ENCODE measurements around the gene UNC5CL.

UNC5CL gene

GRCh38 chr6:41063884-41064285, 24.9 kb upstream of the UNC5CL start:
- no peak for DNase-seq

DNA sequence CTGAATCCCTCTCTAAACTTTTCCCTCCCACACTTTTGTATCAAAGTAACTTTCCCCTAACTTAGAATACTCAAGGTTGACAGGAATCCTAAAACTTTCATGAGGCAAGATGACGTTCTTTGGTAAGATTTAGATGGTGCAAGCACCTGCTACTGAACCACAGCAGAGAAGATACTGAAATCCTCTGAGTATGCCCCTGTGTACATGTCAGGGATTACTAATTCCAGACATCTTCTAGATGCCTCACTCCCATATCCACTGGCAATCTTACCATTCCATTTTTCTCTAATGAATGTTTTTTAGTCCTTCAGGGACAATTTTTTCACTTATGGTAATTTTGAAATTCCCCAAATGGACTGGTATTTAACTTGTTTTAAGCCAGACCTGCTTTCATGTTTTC, 23.0 kb upstream of the UNC5CL start:
- no peak for DNase-seq

DNA sequence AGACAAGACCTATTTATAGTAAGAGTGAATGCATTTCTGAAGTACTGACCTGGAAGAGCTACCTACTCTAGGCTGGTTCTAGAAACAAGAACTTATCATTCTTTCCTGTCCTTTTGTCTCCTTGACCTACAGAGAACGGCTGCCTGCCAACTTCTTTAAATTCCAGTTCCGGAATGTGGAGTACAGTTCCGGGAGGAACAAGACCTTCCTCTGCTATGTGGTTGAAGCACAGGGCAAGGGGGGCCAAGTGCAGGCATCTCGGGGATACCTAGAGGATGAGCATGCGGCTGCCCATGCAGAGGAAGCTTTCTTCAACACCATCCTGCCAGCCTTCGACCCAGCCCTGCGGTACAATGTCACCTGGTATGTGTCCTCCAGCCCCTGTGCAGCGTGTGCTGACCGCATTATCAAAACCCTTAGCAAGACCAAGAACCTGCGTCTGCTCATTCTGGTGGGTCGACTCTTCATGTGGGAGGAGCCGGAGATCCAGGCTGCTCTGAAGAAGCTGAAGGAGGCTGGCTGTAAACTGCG, 22.2 kb upstream of the UNC5CL start:
- no peak for DNase-seq

DNA sequence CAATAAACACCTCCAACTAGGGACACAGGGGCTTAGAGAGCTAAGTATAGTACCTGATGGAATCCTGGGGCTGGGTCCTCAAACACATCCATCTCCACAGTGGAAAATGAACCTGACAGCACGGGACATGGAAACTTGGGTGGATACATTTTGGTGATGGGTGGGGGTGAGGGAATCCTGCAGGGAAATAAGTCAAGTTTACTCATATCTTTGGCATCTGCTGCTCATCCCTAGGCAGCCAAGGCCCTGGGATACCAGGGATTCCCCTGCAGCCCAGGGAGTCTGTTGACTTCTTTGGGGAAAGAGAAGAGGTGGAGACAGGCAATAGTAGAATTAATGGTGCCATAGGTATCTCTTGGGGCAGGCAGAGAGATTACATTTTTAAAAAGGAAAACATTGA, 20.5 kb upstream of the UNC5CL start:
- DNase-seq = no peak

DNA sequence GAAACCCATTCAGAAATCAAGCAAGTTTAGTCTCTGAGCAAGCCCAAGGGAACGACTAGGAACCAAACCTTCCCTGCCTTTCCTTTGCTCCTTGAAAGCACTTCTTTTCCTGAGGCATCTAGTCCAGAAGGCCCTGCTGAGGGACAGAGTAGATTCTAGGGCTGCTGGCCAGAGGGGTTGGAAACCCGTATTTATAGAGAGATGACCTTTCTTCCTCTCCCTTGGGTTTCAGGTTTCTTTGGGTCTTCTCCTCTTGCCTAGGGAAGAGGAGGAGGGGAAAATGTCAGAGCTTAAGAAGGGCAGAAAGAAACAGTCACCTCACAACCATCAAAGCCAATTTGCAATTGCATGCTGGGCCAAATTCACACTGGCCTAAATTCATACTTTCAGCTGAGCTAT, 19.8 kb upstream of the UNC5CL start:
- no peak for DNase-seq

- DNase-seq = no peak
These were observed 17.9 kb upstream of the UNC5CL start for GRCh38 chr6:41056768-41057490.

- no peak for DNase-seq
These were observed 16.1 kb upstream of the UNC5CL start for GRCh38 chr6:41055149-41055548.

- no peak for DNase-seq
These were observed 15.5 kb upstream of the UNC5CL start for GRCh38 chr6:41054511-41054910.

DNA sequence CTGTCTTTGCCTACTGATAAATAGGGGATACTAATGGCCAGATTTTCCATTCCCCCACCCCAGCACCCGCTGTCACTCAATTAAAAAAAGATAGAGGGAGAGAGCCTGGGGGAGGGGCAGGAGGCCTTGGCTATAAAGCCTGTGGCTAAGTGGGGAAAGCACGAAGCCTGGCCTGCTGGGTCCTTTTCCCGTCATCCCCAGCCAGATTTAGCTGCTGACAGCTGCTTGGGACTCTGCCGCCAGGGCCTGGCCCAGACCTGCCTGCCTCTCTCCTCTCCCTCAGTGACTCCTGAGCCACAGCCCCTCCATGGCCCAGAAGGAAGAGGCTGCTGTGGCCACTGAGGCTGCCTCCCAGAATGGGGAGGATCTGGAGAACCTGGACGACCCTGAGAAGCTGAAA, 14.0 kb upstream of the UNC5CL start, which contains the start of gene APOBEC2:
TSS of gene APOBEC2 (plus strand) at position 162 of the 400 bp plus-strand sequence. CDS start at position 308, 146 bp downstream.
- DNase-seq = no peak

DNA sequence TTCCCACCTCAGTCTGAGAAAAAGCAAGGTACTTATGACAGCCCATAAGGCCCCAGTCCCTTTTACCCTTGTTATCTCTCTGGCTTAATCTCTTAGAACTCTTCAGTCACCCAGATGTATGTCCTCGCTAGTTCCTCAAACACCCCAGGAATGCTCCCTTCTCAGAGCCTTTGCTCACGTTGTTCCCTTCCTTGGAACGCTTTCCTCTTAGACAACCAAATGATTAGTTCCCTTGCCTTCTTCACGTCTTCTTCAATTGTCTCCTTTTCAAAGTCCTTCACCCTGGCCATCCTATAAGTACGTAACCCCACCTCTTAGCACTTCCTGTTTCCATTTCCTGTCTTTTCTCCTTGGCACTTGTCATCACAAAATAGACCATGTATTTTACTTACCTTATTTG, 12.9 kb upstream of the UNC5CL start:
- no peak for DNase-seq

GRCh38 chr6:41050536-41050935, 11.5 kb upstream of the UNC5CL start:
- no peak for DNase-seq

GRCh38 chr6:41049955-41050354, 10.9 kb upstream of the UNC5CL start:
- DNase-seq = no peak

DNA sequence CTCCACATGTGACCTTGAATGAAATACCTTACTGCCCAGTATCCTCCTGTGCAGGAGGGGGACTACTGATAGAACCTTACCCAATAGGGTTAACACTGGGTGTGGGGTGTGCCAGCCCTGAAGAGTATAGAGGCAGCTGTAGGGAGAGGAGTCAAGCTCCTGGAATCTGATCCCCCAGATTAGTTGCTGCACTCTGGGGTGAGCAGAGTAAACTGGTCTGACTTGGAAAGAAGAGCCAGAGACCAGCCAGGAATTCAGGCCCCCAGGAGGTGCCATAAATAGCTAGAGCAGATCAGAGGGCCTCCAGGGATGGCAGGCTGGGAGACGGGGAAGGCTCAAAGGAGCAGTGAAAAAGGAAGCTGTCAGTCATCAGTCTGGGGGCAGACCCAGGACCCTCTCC, 10.5 kb upstream of the UNC5CL start:
- no peak for DNase-seq

DNA sequence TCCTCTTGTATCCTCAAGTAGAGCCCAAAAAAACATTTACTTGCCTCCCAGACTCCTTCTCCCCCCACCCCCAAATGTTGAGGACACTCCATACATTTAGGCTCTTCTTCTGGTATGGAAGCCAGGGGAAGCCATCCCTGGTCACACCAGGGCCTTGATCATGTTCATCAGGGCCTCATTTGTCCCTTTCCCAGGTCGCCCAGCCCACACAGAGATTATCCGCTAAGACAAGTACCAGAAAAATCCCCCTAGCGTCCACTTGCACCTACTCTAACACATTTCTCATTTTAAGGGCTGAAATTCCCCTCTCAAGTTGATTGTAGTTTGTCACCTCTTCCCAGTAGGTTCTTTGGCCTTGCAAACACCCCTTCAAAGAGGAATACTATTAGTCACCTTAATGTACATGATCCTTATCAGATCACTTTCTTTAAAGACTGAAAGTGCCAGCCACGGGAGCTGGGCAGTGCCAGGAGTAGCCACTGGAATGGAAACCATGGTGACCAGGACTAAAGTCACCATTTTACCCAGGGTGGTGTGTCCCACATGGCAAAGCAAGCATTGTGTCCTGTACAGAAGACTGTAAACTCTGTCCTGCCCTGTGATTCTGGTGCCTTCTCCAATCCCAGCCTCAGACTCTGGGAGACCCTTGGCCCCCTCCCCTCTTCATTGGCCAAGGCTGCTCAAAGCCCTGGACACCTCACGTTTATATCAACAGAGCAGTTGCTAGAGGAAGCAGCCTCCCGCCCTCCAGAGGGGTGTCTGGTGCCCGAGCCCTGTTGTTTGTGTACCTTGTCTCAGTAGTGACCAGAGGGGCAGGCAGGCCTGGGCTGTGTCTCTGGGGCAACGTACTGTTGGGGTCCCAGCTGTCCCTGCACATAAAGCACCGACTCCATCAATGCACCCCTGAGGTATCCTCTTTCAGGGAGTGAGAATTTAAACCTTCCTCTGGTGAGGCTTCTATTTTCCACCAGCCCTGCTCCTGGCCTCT, 9.0 kb upstream of the UNC5CL start:
- no peak for DNase-seq

DNA sequence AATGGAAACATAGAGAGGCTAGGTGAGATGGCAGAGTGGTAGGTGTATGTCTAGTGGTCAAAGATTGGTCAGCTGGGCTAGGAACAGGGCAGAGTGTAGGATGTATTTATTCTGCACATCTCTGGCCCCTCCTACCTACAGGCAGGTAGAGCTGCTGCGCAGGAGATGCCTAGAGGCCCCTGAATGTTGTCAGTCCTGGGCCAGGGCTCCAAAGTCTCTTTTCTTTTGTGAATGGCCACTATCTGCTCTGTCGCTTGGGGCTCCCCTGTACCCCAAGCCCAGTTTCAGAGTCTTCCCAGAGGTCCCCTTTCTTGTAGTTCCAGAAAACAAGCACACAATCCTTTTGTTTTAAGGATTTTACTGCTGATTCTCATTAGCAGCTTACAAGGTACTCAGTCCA, 8.3 kb upstream of the UNC5CL start:
- DNase-seq = no peak

DNA sequence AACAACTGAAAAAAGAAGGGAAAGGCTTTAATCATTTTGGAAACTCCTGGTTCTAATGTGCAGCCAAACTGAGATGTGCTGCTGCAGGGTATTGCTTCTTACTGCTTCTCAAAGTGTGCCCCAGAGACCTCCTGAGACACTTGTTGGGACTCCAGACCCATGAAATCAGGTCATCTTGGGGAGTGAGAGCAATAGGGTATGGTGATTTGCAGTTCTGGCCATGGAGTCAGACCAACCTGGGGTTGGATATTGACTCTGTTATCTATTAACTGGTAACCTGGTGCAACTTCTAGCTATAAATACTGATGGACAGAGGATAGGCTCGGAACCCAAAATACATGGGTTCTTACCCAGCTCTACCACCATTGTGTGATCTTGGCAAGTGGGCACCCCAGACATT, 7.1 kb upstream of the UNC5CL start:
- DNase-seq = no peak

DNA sequence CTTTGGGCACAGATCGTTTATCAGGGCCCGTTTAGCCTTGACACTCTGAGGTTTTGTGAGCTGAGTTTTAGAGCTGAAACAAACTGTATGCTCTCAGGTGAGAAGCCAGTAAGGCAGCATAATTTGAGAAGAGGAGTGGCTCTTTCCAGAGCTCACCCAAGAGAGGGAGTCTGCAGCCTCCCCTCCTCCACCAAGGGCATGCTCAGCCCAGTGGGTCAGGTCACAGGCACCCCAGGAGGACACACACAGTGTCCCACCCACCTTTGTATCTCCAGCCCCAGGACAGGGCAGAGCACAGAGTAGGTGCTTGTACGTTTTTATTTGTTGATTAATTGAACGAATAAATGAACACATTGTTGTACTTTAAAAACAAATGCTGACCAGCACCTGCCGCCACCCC, 6.6 kb upstream of the UNC5CL start:
- DNase-seq = no peak

DNA sequence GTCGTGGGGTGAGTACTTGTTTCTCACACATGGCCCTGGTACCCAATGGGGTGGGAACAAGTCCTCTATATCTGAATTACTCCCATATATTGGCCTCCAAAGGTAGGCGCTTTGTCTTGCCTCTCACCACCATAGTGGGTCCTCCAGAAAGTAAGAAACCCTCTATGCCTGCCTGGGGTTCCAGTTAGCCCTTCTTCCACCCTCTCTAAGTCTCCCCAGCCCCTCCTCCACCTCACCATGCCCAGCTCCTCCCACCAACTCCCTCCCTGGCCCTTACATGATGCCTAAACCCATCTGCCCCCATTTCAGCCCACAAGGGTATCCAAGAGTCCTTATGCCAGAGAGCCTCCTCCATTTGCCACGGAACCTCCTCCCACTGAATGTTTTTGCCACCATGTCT, 4.1 kb upstream of the UNC5CL start:
- no peak for DNase-seq

- DNase-seq = no peak
These were observed 3.4 kb upstream of the UNC5CL start, which contains the start of gene TSPO2 for GRCh38 chr6:41042226-41043055. TSPO2 (plus strand) TSS chr6:41042467; CDS start chr6:41042986, 519 bp downstream.

DNA sequence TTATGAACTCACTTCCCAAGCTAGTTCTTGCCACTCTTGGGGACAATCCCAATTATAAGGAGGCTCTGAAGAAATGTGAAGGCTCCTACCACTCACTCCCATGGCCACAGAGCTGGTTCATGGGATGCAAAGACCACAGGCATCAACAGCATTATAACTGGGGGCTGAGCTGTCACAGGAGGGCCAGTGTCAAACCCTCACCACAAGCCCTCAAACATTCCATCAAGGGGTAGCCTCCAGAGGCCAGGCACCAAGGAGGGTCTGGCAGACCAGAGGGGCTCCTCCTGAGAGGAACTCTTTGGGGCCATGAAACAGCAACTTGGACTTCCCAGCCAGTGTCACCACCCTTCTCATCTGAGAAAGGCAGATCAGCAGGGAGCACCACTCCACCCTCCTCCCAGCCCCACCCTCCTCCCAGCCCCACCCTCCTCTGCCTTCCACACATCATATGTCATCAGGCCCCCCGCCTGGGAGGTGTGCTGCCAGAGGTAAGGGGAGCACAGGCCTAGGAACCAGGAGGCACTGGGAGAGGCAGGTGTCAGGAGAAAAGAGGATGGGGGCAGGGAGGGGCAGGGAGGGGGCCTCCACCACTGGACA, 2.0 kb upstream of the UNC5CL start:
- no peak for DNase-seq

- no peak for DNase-seq
These were observed 1.3 kb upstream of the UNC5CL start for GRCh38 chr6:41040101-41040939.

Measured in CD4-positive, alpha-beta T cell treated with Interleukin-6 for 4 hours (primary cell).